Measurements from ENCODE around the gene UBE2H.
"Not testable (repeated sequence)": the region's sequence is repeated elsewhere in the genome, so short reads cannot be mapped to it uniquely, and the experiment has no call there.

The UBE2H gene

GRCh38 chr7:129801882-129802281 is 150.9 kb downstream of the UBE2H start:
- in situ Hi-C loops (cut with MboI; ENCODE audit: low sequenced_read_pairs, unreplicated experiment), result no loop called here
- no peak for TF ChIP-seq CTCF (IDR thresholded peaks at IDR 0.05; ENCODE audit: borderline replicate concordance, control extremely low read depth, extremely low read depth, insufficient read depth, missing control alignments)

GRCh38 chr7:129800901-129801300 is 151.9 kb downstream of the UBE2H start:
- TF ChIP-seq CTCF (IDR thresholded peaks at IDR 0.05; ENCODE audit: borderline replicate concordance, control extremely low read depth, extremely low read depth, insufficient read depth, missing control alignments), result no peak
- in situ Hi-C loops (cut with MboI; ENCODE audit: low sequenced_read_pairs, unreplicated experiment), result no loop called here
- no peak for DNase-seq (ENCODE audit: low spot score)

More at GRCh38 chr7:129801882-129802281, 150.9 kb downstream of the UBE2H start:
- no peak for DNase-seq (ENCODE audit: low spot score)

GRCh38 chr7:129799350-129799955 is 153.3 kb downstream of the UBE2H start:
- DNase-seq (ENCODE audit: low spot score), result peak; percentile 22
- in situ Hi-C loops (cut with MboI; ENCODE audit: low sequenced_read_pairs, unreplicated experiment), result no loop called here
- TF ChIP-seq CTCF (IDR thresholded peaks at IDR 0.05; ENCODE audit: borderline replicate concordance, control extremely low read depth, extremely low read depth, insufficient read depth, missing control alignments), result no peak

DNA sequence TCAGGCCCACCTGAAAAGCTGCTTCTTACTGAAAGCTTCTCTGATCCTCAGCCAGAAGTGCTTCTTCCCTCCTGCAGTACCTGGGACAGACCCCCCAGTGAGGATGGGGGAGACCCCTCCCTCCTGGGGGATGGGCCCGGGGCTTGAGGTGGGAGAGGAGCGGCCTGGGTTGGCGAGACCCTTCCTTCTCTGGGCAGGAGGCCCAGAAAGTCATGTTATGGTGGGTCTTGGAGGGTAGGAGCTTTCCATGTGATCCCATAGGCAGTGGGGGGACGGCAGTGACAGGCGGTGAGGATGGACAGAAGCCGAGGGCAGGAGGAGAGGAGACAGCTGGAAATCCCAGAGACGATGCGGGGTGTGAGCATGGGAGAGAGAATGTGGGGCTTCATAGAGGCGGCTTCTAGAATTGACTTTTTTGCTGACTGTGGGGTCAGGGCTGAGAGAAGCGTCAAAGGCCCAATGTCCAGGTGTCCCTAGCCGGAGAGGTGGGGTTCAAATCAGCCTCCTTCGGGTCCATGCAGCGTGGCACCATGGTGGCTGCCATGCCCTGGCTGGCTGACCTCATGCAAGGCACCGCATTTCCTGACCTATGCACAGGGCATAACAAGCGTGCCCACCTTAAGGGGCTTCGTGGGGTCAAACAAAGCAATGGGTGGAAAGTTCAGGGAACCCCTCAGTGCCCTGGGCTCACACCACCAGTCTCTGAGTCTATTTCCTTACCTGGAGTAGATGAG is 154.0 kb downstream of the UBE2H start:
- in situ Hi-C loops (cut with MboI; ENCODE audit: low sequenced_read_pairs, unreplicated experiment), result no loop called here
- TF ChIP-seq CTCF (IDR thresholded peaks at IDR 0.05; ENCODE audit: borderline replicate concordance, control extremely low read depth, extremely low read depth, insufficient read depth, missing control alignments), result no peak

GRCh38 chr7:129797214-129797789 is 155.5 kb downstream of the UBE2H start:
- TF ChIP-seq CTCF (IDR thresholded peaks at IDR 0.05; ENCODE audit: borderline replicate concordance, control extremely low read depth, extremely low read depth, insufficient read depth, missing control alignments), result no peak
- in situ Hi-C loops (cut with MboI; ENCODE audit: low sequenced_read_pairs, unreplicated experiment), result no loop called here
- DNase-seq (ENCODE audit: low spot score), result no peak

More for the DNA sequence above, 154.0 kb downstream of the UBE2H start:
- no peak for DNase-seq (ENCODE audit: low spot score)

- no peak for DNase-seq (ENCODE audit: low spot score)
- no peak for TF ChIP-seq CTCF (IDR thresholded peaks at IDR 0.05; ENCODE audit: borderline replicate concordance, control extremely low read depth, extremely low read depth, insufficient read depth, missing control alignments)
- in situ Hi-C loops (cut with MboI; ENCODE audit: low sequenced_read_pairs, unreplicated experiment), result no loop called here
Measured at GRCh38 chr7:129796186-129796775, 156.5 kb downstream of the UBE2H start.

DNA sequence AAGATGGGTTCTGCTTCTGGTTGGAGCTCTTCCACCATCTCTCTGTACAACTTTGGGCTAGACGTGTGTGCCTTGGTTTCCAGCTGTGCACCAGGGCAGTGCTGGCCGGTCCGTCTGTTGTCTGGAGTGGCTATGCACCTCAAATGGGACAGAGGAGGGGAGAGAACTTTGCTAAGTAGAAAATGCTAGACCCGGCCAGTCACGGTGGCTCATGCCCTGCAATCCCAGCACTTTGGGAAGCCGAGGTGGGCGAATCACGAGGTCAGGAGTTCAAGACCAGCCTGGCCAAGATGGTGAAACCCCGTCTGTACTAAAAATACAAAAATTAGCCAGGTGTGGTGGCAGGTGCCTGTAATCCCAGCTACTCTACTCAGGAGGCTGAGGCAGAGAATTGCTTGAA is 158.3 kb downstream of the UBE2H start:
- in situ Hi-C loops (cut with MboI; ENCODE audit: low sequenced_read_pairs, unreplicated experiment); DNase-seq (ENCODE audit: low spot score): not testable (repeated sequence)
